HEK293T (cell line): ENCODE results near the gene THSD7B.

Source experiments
- BHLHE40 ChIP-seq: fragments of 450-650 bp; IDR thresholded peaks from 2 replicates; pipeline ENCODE4 v1.6.1; 2016; ENCODE audit warnings: mild to moderate bottlenecking, moderate library complexity, borderline replicate concordance
- ELF4 ChIP-seq: fragments of 450-650 bp; IDR thresholded peaks from 2 replicates; pipeline ENCODE4 v1.6.1; 2017; ENCODE audit warnings: antibody characterized with exemption
- FOXA1 ChIP-seq: fragments of 450-650 bp; IDR thresholded peaks from 2 replicates; pipeline ENCODE4 v1.6.1; 2016; ENCODE audit warnings: mild to moderate bottlenecking
- NFRKB ChIP-seq: fragments of 450-650 bp; IDR thresholded peaks from 2 replicates; pipeline ENCODE4 v1.6.1; 2016; ENCODE audit warnings: mild to moderate bottlenecking, moderate library complexity
- SP1 ChIP-seq: fragments of 450-650 bp; IDR thresholded peaks from 2 replicates; pipeline ENCODE4 v1.6.1; 2017
- SUZ12 ChIP-seq: fragments of 450-650 bp; IDR thresholded peaks from 2 replicates; pipeline ENCODE4 v1.6.1; 2016; ENCODE audit warnings: mild to moderate bottlenecking
- ZNF384 ChIP-seq: fragments of 450-650 bp; IDR thresholded peaks from 2 replicates; pipeline ENCODE4 v1.6.1; 2016

- no peak for TF ChIP-seq ELF4
- TF ChIP-seq BHLHE40 = no peak
- no peak for TF ChIP-seq SUZ12
- TF ChIP-seq SP1 = no peak
- TF ChIP-seq ZNF384 = no peak
- TF ChIP-seq NFRKB = no peak
- TF ChIP-seq FOXA1 = no peak
These were observed 18.5 kb downstream of the THSD7B start for GRCh38 chr2:136783856-136784255.
